IMR-90 (cell line): Measurements from ENCODE around the gene SATB2. TPM values are rescaled to one million over a fixed set of nuclear protein-coding genes. Genes with fewer than 3 reads are reported as not detected.

Experiments
- ATAC-seq: fragments of 200-7000 bp; cut with Tn5 transposase; 2 replicates; pipeline ENCODE4 v1.9.1; 2020; ENCODE audit warnings: low read depth, mild to moderate bottlenecking, moderate library complexity
- BruUV-seq: library from RNA; stranded (reverse); fragments of 400-500 nt; replicated peaks from 2 replicates; lab custom pipeline; 2021; lab: Mats Ljungman, UMichigan
- CTCF ChIA-PET: fragments of 300-600 bp; formaldehyde crosslinking; extraction: SDS; loops from one replicate; lab custom pipeline; 2021; ENCODE audit warnings: antibody characterized with exemption; lab: Yijun Ruan, JAX
- POLR2A ChIA-PET: fragments of 300-600 bp; sonication (Branson Sonifier 250); formaldehyde crosslinking; loops from one replicate; lab custom pipeline; 2022; ENCODE audit warnings: antibody characterized with exemption; ENCODE audit not compliant: unreplicated experiment; lab: Charles Lee
- DNase-seq: peaks from one replicate; pipeline ENCODE4 v3.0.0; 2013
- H2AFZ ChIP-seq: replicated peaks from 2 replicates; pipeline ENCODE3; 2013; ENCODE audit warnings: low read length, mild to moderate bottlenecking; ENCODE audit not compliant: poor library complexity
- H2AK5ac ChIP-seq: 2 replicates; pipeline ENCODE4 v1.6.1; 2013; ENCODE audit warnings: low read depth, low read length, inconsistent platforms
- H2AK9ac ChIP-seq: replicated peaks from 2 replicates; pipeline ENCODE3; 2013; ENCODE audit warnings: mild to moderate bottlenecking, low read depth, low read length, moderate library complexity; ENCODE audit not compliant: poor library complexity
- H2BK120ac ChIP-seq: 2 replicates; pipeline ENCODE4 v1.6.1; 2013; ENCODE audit warnings: low read depth, low read length, inconsistent platforms
- H2BK15ac ChIP-seq: 3 replicates; pipeline ENCODE4 v1.6.1; 2013; ENCODE audit warnings: low read depth, low read length, inconsistent platforms
- H2BK20ac ChIP-seq: 2 replicates; pipeline ENCODE4 v1.6.1; 2013; ENCODE audit warnings: low read depth, mild to moderate bottlenecking, inconsistent platforms, low read length, moderate library complexity
- H2BK5ac ChIP-seq: 2 replicates; pipeline ENCODE4 v1.6.1; 2013; ENCODE audit warnings: mild to moderate bottlenecking, low read depth, low read length, inconsistent platforms; ENCODE audit not compliant: poor library complexity, severe bottlenecking
- H3K14ac ChIP-seq: replicated peaks from 2 replicates; pipeline ENCODE4 v1.6.1; 2013; ENCODE audit warnings: low read depth, low read length, inconsistent platforms
- H3K18ac ChIP-seq: 2 replicates; pipeline ENCODE4 v1.6.1; 2013; ENCODE audit warnings: low read depth, low read length, control low read depth
- H3K23ac ChIP-seq: 2 replicates; pipeline ENCODE4 v1.6.1; 2013; ENCODE audit warnings: low read depth, low read length, inconsistent platforms
- H3K27ac ChIP-seq: 2 replicates; pipeline ENCODE4 v1.5.1; 2013; ENCODE audit warnings: mild to moderate bottlenecking, control low read depth, low read length; ENCODE audit not compliant: insufficient read depth
- H3K27me3 ChIP-seq: 2 replicates; pipeline ENCODE4 v1.6.1; 2013; ENCODE audit warnings: low read length; ENCODE audit not compliant: control insufficient read depth, insufficient read depth
- H3K36me3 ChIP-seq: 2 replicates; pipeline ENCODE4 v1.6.1; 2013; ENCODE audit warnings: low read length, mixed read lengths; ENCODE audit not compliant: control insufficient read depth, insufficient read depth
- H3K4ac ChIP-seq: 2 replicates; pipeline ENCODE4 v1.6.1; 2013; ENCODE audit warnings: low read depth, low read length, inconsistent platforms
- H3K4me1 ChIP-seq: 2 replicates; pipeline ENCODE4 v1.6.1; 2013; ENCODE audit warnings: low read length, mixed read lengths; ENCODE audit not compliant: control insufficient read depth, insufficient read depth
- H3K4me2 ChIP-seq: 2 replicates; pipeline ENCODE4 v1.6.1; 2013; ENCODE audit warnings: low read depth, mild to moderate bottlenecking, control low read depth, low read length, moderate library complexity
- H3K4me3 ChIP-seq: 2 replicates; pipeline ENCODE4 v1.5.1; 2013; ENCODE audit warnings: low read depth, mild to moderate bottlenecking, control low read depth, low read length, moderate library complexity; ENCODE audit not compliant: insufficient read depth
- H3K56ac ChIP-seq: 2 replicates; pipeline ENCODE4 v1.6.1; 2013; ENCODE audit warnings: low read length, inconsistent platforms; ENCODE audit not compliant: insufficient read depth; ENCODE audit errors: extremely low read depth
- H3K79me1 ChIP-seq, 2 experiments: 2 replicates each; pipeline ENCODE4 v1.6.1; 2013; ENCODE audit warnings: low read length in 2 of 2, inconsistent platforms in 1 of 2, low read depth in 1 of 2
- H3K9ac ChIP-seq: 2 replicates; pipeline ENCODE4 v1.6.1; 2013; ENCODE audit warnings: low read depth, low read length, control low read depth
- H3K9me1 ChIP-seq: 2 replicates; pipeline ENCODE4 v1.6.1; 2013; ENCODE audit warnings: low read length, inconsistent platforms; ENCODE audit not compliant: insufficient read depth
- H3K9me3 ChIP-seq: 2 replicates; pipeline ENCODE4 v1.6.1; 2013; ENCODE audit warnings: low read length; ENCODE audit not compliant: control insufficient read depth, insufficient read depth
- H4K20me1 ChIP-seq: 2 replicates; pipeline ENCODE4 v1.6.1; 2013; ENCODE audit warnings: low read length, inconsistent platforms; ENCODE audit not compliant: insufficient read depth
- H4K5ac ChIP-seq: 2 replicates; pipeline ENCODE4 v1.6.1; 2013; ENCODE audit warnings: mild to moderate bottlenecking, low read depth, low read length, control low read depth
- H4K8ac ChIP-seq, 2 experiments: 2 replicates each; pipeline ENCODE4 v1.6.1; 2013; ENCODE audit warnings: low read depth in 2 of 2, low read length in 2 of 2, control low read depth in 1 of 2, inconsistent platforms in 1 of 2
- H4K91ac ChIP-seq: 2 replicates; pipeline ENCODE4 v1.6.1; 2013; ENCODE audit warnings: low read depth, low read length, inconsistent platforms; ENCODE audit not compliant: insufficient read depth
- CEBPB ChIP-seq: IDR thresholded peaks from 2 replicates; pipeline ENCODE4 v1.6.1; 2012; ENCODE audit warnings: low read depth, low read length, improper control_type of control experiment
- ELK1 ChIP-seq: fragments of 150-350 bp; IDR thresholded peaks from 2 replicates; pipeline ENCODE4 v1.6.1; 2016; ENCODE audit warnings: low read depth, mild to moderate bottlenecking, low read length, moderate library complexity, borderline replicate concordance
- FOS ChIP-seq: fragments of 150-350 bp; IDR thresholded peaks from 2 replicates; pipeline ENCODE4 v1.6.1; 2016; ENCODE audit warnings: low read depth, low read length
- MAFK ChIP-seq: IDR thresholded peaks from 2 replicates; pipeline ENCODE4 v1.6.1; 2012; ENCODE audit warnings: low read depth, low read length, improper control_type of control experiment
- MAZ ChIP-seq: IDR thresholded peaks from 2 replicates; pipeline ENCODE4 v1.6.1; 2012; ENCODE audit warnings: low read depth, mild to moderate bottlenecking, low read length, improper control_type of control experiment, moderate library complexity, borderline replicate concordance
- NFE2L2 ChIP-seq: fragments of 150-350 bp; IDR thresholded peaks from 2 replicates; pipeline ENCODE4 v1.6.1; 2016; ENCODE audit warnings: low read depth, mild to moderate bottlenecking, low read length
- SMC3 ChIP-seq: fragments of 150-350 bp; IDR thresholded peaks from 2 replicates; pipeline ENCODE4 v1.6.1; 2016; ENCODE audit warnings: low read depth, mild to moderate bottlenecking, antibody characterized with exemption, low read length, moderate library complexity
- WGBS, 2 experiments: methylation state at CpG; one replicate each; pipeline versions ENCODE4 v1.1.5 to v1.1.7; 2013; ENCODE audit warnings: missing lambda C conversion rate in 2 of 2; ENCODE audit not compliant: insufficient read length in 1 of 2; ENCODE audit errors: extremely low coverage in 2 of 2; 5-methylcytosine and 5-hydroxymethylcytosine counted together
- dilution Hi-C: fragments of 300-500 bp; cut with HindIII; formaldehyde crosslinking; loops from one replicate; pipeline ENCODE4 v1.14.3; 2018; ENCODE audit warnings: low sequenced_read_pairs; ENCODE audit not compliant: unreplicated experiment
- in situ Hi-C: fragments of 300-500 bp; cut with MboI; formaldehyde crosslinking; loops from 3 replicates; pipeline ENCODE4 v1.14.3; 2019; ENCODE audit warnings: low sequenced_read_pairs, inconsistent platforms, mixed read lengths
- intact Hi-C: fragments of 100-400 bp; cut with micrococcal nuclease; formaldehyde crosslinking; loops from 2 replicates; pipeline ENCODE4 v1.10.0; 2022
- polyA plus RNA-seq, 3 experiments: library from polyadenylated mRNA; depleted of rRNA; stranded (reverse); fragments of >200 nt; gene quantifications; 2 replicates each; pipeline ENCODE4 v1.2.3, GENCODE V29; 2012; ENCODE audit warnings: low replicate concordance in 1 of 3
- total RNA-seq: library from RNA; depleted of rRNA; stranded (reverse); fragments of >200 nt; gene quantifications from 2 replicates; pipeline ENCODE4 v1.2.3, GENCODE V29; 2012
- TF ChIP-seq, protein P1 (sequence below): conservative IDR thresholded peaks from 2 replicates; pipeline ENCODE4 v1.5.1; 2012; ENCODE audit warnings: mild to moderate bottlenecking, low read depth, low read length, improper control_type of control experiment

Gene SATB2
- total and polyA plus RNA-seq, 2 of the 4 experiments (the other 2 are of a cell fraction): 6.2 to 8.4 TPM

DNA sequence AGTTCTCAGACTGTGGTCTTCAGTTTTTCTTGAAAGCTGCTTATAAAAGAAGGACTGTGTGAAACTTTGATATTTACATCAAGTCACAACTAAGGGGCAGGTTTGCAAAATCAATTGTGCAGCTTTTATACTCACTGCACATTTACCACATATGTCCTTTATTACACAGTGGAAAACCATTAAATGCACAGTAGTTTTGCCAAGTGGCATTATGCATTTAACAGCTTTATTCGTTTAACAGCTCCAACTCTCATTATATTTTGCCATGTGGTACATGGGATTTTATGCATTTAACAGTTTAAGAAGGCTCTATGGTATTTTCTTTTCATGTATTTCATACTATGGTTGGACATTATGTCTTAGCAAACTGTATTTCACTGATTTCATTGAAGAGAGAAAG is 135.6 kb downstream of the SATB2 start:
- H3K9me3 ChIP-seq: no peaks in the 10 kb centered on the region
- H2AK9ac ChIP-seq: no peak overlapping the region
- no TSS peak for BruUV-seq
- ChIA-PET POLR2A (no interaction called here), CTCF (interaction anchor here (0.7 kb wide), 1 partner anchor 166 kb away, joined by 5 read pairs; no protein-coding TSS in a partner anchor)
- TF ChIP-seq MAZ (no peak), FOS (no peak), MAFK (no peak), CEBPB (no peak), NFE2L2 (no peak), SMC3 (no peak), ELK1 (no peak)
- TF ChIP-seq, protein P1, sequence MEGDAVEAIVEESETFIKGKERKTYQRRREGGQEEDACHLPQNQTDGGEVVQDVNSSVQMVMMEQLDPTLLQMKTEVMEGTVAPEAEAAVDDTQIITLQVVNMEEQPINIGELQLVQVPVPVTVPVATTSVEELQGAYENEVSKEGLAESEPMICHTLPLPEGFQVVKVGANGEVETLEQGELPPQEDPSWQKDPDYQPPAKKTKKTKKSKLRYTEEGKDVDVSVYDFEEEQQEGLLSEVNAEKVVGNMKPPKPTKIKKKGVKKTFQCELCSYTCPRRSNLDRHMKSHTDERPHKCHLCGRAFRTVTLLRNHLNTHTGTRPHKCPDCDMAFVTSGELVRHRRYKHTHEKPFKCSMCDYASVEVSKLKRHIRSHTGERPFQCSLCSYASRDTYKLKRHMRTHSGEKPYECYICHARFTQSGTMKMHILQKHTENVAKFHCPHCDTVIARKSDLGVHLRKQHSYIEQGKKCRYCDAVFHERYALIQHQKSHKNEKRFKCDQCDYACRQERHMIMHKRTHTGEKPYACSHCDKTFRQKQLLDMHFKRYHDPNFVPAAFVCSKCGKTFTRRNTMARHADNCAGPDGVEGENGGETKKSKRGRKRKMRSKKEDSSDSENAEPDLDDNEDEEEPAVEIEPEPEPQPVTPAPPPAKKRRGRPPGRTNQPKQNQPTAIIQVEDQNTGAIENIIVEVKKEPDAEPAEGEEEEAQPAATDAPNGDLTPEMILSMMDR: no peak
- peaks cover 7% of the 10 kb centered on the region for H3K36me3 ChIP-seq
- H4K91ac ChIP-seq: no peak overlapping the region
- no peak overlapping the region for H3K18ac ChIP-seq
- H2BK120ac ChIP-seq: no peak overlapping the region
- no peak overlapping the region for H2BK15ac ChIP-seq
- H3K4me1 ChIP-seq: no peaks in the 10 kb centered on the region
- dilution Hi-C loops: no loop called here
- H3K27ac ChIP-seq: no peak overlapping the region
- H3K14ac ChIP-seq: no peak overlapping the region
- H4K20me1 ChIP-seq: no peaks in the 10 kb centered on the region
- no peak overlapping the region for H3K4me2 ChIP-seq
- no peak for ATAC-seq
- H2BK20ac ChIP-seq: no peak overlapping the region
- no peak overlapping the region for H2AFZ ChIP-seq
- in situ Hi-C loops: no loop called here
- H3K4me3 ChIP-seq: no peak overlapping the region
- H3K23ac ChIP-seq: no peak overlapping the region
- H3K27me3 ChIP-seq: no peaks in the 10 kb centered on the region
- no peak overlapping the region for H3K9ac ChIP-seq
- intact Hi-C loops: no loop called here
- no peak overlapping the region for H2BK5ac ChIP-seq
- no peaks in the 10 kb centered on the region; a peak in 1 of 4 replicates for H3K79me1 ChIP-seq
- no peak overlapping the region for H3K56ac ChIP-seq
- no peaks in the 10 kb centered on the region for H3K9me1 ChIP-seq
- no peak overlapping the region for H4K5ac ChIP-seq
- no peak for DNase-seq
- no peak overlapping the region for H4K8ac ChIP-seq
- H3K4ac ChIP-seq: no peak overlapping the region
- no peak overlapping the region for H2AK5ac ChIP-seq
- no CpG with 5 or more reads among the region's 1 CpG for WGBS, 2 experiments
